Measurements from ENCODE around the gene WBP11.

Gene WBP11

DNA sequence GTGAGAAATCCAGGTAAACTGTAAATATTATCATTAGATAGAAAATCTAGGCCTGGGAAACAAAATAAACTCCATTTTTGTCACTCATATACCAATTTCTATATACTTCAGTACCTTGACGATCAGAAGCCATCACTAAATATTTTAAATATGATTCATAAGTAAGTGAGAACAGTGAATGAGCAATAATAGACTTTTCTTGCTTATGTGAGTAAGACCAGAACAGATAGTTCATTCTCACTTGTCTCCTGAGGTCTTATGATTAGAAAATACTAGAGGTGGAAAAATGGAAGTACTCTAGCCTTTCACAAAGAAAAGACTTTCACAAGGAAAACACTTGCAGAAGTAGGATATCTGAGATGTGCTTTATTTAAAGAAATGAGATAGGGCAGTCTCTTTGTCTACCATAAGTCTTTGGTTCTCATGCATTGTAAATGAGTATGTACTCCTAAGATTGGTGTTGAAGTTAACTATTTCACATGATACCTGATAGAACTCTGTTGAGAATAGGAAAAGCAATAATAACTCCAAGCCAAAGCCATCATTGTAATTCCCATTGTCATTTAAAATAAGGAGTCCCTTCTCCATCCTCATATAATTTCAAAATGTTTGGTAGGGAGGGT lies 20.8 kb upstream of the WBP11 start:
- no peak for DNase-seq (ENCODE audit: low read depth, low spot score)

DNA sequence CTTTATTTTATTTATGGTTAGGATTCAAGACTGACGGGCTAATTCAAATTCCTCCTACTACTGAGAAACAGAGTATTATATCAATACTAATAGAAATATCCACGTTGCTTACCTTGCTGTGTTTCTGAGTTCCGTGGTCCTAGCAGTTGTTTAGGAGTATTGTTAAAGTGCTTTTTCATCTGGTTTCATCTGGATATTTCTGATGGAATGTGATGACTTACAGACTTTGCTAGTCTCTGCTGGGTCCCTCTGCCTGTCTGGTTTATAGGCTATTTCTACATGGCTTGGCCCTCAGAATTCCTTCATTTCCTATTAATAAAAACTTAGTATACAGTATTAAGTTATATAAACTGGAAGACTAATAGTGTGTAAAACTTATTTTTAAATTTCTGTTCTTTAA lies 10.7 kb upstream of the WBP11 start, which contains the start of gene SMCO3:
TSS of gene SMCO3 (minus strand) at position 169 of the 400 bp plus-strand sequence. CDS start 7,502 bp downstream, outside the sequence.
- DNase-seq (ENCODE audit: low read depth, low spot score): no peak

DNA sequence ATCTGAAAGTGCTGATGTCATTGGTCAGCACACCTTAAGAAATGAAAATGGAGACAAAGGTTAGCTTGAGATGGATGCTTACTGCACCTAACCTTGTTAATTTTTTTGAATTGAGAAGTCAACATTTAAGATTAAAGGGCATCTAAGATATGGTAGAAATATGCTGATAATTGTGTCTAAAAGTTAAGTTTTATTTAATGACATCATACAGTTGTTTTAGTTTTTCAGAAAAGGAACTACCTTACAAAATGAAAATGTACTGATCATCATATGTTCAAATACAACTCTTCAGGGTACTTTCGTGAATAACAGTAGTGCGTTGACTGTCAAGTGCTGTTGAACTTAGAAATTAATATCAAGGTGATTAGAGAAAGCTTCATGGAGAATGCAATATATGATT lies 8.2 kb upstream of the WBP11 start:
- no peak for DNase-seq (ENCODE audit: low read depth, low spot score)

DNA sequence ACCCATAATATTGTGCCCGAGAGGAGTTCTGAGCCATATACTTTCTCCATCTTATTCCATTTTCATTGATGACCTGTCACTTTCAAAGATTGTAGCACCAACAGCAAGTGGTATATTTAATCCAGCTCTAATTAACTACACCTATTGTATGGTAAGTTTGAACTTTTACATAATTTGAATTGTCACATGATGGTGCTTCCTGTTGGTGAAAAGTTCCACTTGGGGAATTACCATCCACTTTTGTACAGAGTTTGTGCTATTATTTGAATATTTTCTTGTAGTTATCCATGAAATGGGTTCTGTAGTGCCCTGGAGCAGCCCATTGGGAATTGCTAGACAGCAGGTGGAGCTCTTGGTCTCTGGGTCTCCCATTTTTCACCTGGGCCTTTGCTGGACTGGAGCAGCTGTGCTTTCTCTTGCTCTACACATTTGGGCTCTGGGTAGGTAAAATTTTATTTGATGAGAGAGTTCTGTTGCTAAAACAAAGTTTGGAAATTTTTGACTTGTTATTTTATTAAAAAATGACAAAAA lies 7.7 kb upstream of the WBP11 start:
- no peak for DNase-seq (ENCODE audit: low read depth, low spot score)

DNA sequence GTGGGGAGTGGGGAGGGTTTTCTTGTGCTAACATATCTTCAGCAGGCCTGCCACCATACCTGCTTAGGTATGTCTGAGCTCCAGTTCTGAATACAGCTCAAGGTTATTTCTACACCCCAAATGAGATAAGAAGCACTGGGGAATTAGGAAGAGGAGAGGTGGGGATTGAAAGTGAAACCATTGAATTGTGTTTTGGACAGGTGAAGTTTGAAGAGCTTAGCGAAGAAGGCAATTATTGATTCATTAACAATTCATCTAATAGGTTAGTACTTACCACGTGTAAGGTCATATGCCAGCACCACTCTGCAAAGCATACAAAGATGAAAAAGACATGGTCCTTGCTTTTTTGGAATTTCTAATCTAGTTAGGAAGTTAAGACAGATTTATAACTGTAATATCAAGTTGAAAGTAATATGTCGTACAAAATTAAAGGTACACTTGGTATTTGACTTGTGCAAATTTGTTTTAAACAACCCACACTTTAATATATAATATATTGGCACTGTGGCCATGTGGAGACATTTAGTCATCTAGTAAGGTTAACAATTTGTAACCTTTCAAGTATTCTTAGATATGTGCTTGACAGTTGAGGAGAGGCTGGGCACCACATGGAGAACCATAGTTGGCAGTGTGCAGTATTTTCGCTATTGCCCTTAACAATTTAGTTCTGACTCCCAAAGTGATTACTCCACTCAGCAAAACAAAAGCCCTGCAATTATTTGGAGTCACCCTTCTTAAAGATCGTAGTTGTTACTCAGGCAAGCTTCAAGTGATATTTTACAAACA lies 7.1 kb upstream of the WBP11 start:
- DNase-seq (ENCODE audit: low read depth, low spot score): no peak

DNA sequence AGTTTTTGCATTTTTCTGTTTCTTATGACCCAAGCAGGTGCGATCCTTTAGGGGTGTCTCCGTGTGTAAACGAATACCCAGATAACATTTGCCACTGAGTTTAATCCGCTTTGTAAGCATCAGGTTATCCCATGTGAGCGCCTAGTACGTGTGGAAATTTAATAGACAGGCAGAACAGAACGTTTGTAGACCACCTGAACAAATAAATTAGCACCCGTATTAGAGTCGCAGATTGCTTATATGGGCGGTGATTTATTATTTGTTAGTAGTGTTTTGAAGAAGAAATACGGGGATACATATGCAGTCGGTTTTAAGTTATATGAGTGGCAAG lies 517 bp upstream of the WBP11 start:
- no peak for DNase-seq (ENCODE audit: low read depth, low spot score)

DNA sequence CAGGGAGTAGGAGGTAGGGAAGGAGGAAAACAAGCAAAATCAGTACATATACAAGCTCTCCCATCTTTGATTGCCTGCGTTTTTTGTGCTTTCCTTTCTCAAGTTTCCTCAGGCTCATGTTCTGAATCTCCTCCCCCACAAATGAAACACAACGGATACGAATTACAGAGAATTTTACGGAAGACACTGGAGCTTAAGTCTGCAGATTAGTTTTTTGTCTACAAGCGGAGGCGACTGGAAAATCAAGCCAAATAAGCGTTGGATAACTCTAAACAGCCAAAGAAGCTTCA lies 612 bp downstream of the WBP11 start:
- DNase-seq (ENCODE audit: low read depth, low spot score): no peak

DNA sequence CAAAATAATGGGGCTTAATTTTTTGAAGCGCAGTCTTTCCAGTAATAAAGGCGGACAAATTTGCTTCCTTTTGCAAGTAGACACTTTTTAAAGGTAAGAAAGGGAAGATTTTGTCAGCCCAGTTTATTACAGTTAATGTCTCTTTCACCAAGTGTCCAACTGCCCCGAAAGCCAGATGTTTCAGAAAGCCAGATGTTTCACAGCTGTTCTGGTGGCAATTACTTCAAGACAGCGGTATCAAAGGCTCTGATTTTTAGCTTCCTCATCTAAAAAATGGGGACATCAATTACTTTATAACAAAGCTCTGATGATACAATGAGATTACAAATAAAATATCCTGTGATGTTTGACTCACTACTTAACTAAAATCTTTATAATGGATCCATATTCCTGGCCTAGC lies 1.0 kb downstream of the WBP11 start:
- DNase-seq (ENCODE audit: low read depth, low spot score): no peak

DNA sequence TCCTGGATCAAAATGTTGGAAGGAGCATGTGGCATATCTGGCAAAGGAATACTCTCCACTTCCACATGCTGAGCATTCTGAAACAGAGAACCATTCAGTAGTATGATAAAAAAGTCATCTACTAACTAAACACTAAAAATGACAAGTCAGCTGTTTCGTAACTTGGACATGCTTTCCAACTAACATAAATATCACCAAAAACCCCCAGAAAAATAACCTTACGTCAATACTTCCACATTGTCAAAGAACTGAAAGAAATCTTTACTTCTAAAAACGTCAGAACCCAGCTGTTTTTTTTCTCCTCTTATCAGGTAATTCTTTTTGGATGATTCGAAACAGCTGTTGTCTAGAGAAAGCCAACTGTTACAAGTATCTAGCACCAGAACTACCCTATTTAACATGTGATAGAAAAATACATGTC lies 8.2 kb downstream of the WBP11 start:
- DNase-seq (ENCODE audit: low read depth, low spot score): no peak

DNA sequence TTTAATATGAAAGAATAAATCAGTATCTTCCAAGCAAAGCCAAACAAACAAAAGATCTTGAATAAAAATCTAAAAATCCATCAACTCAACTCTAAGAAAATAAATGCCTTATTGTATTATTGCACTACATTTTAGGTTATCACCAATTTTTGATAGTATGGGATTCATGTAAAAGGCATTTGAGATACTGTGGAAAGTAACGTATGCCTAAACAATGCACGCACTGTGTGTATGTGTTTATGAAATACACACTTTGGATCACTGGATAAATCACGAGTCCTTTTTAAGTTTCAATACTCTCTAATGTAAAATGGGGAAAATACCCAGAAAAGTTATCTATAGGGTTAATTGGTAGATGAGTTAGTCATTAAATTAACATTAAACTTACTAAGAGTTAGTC lies 17.7 kb downstream of the WBP11 start:
- no peak for DNase-seq (ENCODE audit: low read depth, low spot score)

DNA sequence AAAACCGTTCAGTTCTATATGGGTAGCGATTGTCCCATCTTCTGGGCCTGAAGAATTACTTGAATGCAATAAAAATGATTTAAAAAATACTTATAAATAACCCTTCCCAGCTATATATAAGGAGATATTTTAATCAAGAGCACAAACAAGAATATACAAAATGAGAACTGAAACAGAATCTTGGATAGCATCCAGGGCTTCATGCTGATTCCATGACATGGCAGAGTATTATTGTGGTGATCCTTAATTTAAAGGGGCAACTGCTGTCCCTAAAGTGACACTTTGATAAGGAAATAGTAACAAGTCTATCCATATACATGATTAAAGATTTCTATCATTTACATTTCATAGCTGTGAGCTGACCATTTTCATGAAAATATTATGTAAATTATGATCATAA lies 18.8 kb downstream of the WBP11 start:
- no peak for DNase-seq (ENCODE audit: low read depth, low spot score)

DNA sequence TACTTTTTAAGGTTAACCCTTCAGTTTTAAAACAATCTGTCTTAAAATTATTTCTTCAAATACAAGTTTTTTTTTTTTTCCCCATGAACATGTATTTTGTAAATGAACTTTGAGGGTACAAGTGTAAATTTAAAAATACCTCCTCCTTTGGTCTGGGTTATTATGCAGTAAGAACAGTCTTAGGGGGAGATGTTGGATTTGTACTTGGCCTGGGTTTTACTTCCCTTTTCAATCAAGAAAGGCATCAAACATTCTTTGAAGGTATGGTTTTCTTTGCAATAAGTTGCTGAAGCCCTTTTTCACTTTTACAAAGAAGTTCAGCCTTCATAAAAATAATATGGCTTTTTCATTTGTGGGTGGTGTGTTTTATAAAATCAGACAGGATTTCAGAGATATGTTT lies 20.5 kb downstream of the WBP11 start:
- DNase-seq (ENCODE audit: low read depth, low spot score): no peak

DNA sequence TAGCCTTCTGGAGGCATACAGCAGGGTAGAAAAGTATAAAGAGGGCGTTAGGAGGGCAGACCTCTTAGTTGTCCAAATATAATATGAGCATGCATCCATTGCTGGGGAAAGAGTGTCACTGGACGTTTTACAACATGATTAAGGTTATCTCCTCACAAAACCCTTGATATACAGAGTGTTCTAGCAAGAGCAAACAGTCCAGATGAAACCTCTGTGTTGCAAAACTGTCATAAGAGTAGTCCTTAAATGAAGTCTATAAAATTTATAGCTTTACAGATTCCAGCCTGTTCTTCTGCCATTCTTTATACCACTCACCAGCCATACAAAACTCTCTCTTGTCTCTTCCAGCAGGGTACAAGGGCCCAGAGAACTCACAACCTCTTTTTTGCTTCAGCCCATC lies 21.7 kb downstream of the WBP11 start:
- DNase-seq (ENCODE audit: low read depth, low spot score): no peak

DNA sequence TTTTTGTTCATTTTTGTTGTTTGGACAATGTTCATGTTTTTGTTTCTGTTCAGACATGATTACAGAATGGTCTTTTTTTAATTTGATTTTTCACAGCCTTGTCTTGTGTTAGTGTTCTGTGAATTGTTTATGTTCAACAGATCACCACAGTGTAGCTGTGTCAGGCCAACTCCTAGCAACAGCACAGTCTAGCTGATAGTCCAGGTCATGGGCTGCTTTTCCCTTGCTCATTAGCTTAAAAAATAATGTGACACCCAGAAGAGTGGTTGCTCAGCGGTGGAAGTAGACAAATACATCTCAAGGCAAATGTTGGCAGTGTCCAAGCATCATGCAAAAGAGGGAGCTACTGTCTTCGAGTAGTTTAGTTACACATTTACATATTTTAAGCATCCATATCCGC lies 22.4 kb downstream of the WBP11 start:
- DNase-seq (ENCODE audit: low read depth, low spot score): no peak

DNA sequence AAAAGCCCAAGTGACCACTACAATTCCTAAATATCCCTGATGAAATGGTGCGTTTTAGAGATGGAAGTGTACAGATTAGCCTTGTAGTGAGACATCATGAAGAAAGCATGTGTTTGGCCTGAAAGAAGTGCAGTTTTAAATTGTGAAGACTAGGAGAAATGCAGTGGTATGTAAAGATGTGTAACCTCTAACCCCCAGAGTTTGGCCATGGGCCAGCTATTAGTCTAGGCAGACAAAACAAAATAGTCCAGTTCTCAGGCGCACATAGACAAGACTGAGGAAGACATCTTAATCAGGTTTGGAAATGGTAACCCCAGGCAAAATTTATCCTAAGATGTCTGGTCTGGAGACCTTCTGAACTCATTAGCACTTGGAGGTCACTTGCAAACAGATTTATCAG lies 23.4 kb downstream of the WBP11 start:
- DNase-seq (ENCODE audit: low read depth, low spot score): no peak

DNA sequence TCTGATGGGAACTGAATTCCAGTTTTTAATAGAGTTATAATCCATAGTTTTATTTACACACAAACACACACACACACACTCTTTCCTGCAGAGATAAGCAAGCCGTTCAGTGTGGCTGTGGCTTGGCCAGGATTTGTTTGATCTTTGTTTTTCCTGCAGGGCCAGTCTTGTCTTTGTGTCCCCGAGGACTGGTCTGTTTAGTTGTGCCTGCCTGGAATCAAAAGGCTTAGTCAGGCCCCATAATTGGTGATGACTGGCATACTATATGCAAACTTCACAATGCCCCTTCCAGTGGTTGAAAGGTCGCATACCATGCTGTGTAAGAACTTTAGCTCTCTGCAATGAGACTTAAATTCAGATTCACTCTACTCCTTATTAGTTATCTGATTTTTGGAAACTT lies 26.0 kb downstream of the WBP11 start:
- DNase-seq (ENCODE audit: low read depth, low spot score): no peak

DNA sequence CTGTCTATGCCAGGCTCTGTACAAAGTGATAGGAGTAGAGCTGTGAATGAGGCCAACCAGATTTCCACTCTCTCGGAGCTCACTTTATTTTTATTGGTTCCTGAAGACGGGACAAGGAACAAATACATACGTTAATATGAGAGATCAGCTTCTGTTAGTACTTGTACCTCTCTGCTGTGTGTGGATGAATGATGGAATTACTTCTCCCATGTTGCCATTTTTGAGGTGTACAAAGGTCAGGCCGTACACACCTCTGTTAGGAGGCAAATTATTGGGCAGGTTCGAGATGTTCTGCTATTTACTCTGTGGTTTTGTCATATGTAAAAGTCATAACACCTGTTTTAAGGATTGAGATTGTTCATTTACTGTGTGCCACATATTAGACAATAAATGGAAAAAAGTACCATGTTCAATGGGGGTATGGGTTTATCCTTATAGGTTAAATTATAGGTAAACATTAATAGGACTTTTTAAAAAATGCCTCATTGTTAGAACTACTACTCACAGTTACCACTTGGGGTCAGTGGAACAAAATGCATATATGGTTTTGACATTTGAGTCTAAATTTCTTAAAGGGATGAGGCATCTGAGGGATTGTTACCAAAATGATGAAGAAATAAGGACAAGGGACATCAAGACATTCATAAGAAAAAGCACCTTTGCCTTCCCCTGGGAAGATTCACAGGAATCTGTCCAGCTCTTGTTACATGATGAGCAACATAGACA lies 26.9 kb downstream of the WBP11 start:
- DNase-seq (ENCODE audit: low read depth, low spot score): no peak

DNA sequence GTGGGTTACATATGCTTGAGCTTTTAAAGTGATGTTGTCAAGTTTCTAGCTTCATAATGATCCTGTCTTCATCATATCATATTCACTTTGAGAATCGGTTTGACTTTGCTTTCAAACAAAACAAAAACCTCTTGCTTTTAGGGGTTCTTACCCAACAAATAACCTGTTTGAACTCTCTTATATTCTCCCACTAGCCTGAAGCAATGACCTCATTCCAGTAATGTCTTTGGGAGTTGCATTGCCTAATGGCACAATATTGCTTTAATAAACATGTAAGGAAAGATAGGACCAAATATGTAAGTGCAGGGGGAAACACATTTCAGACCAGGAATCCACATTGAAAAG lies 27.7 kb downstream of the WBP11 start:
- DNase-seq (ENCODE audit: low read depth, low spot score): no peak

DNA sequence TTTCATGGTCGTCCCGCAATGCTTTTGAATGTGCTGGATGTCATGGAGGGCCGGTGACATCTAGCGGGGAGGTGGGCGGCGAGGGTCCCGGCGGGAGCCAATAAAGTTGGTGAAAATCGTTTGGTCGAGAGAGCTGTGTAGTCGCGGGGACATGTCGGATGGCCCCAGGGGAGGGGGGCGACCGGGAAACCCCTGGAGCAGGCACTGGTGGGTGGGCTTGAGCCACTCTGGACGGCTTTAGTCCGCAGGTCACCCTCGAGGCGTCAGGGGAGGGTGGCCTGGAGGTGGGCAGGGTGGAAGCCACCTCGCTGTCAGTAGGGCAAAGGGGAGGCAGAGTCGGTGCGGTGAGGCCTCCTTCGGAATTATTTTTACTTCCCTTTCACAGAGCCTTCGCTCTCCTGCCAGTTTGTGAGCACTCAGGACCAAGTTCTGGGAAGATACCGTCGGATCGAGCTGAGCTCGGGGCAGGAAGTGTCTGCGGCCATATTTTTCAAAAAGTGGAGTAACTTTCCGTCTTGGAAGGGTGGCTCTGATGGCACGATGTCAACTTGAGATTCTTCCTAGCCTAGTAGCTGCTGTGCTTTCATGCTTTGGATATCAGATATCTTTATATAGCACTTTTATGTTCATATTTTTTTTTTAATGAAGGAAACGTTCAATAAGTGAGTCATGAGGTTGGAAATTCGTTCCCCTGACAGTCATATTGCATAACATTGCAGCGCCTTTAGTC lies 28.2 kb downstream of the WBP11 start:
- DNase-seq (ENCODE audit: low read depth, low spot score): no peak

DNA sequence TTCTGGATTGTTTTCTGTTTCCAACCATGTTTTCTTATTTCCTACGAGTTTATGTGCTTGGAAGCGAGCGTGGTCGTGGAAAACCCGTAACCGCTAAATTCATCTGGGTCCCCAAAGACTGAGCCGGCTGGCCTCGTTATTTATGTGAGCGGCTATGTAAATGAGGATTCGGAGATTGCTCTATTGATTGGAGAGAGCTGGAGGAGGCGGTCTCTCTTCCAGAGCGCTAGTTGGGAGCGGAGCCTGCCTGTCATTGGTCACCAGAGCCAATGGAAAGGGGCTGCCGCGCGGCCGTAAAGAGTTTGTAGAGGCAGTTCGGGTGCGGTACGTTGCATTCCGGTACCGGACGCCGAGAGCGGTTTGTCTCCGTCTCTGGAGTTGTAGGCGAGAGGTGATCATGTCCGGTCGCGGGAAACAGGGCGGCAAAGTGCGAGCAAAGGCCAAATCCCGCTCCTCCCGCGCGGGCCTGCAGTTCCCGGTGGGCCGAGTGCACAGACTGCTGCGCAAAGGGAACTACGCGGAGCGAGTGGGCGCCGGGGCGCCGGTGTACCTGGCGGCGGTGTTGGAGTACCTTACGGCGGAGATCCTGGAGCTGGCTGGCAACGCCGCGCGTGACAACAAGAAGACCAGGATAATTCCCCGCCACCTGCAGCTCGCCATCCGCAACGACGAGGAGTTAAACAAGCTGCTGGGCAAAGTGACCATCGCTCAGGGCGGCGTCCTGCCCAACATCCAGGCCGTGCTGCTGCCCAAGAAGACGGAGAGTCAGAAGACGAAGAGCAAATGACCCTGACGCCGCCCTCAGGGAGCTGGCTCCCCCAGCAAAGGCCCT lies 29.0 kb downstream of the WBP11 start:
- peak; percentile 89 for DNase-seq (ENCODE audit: low read depth, low spot score)

DNA sequence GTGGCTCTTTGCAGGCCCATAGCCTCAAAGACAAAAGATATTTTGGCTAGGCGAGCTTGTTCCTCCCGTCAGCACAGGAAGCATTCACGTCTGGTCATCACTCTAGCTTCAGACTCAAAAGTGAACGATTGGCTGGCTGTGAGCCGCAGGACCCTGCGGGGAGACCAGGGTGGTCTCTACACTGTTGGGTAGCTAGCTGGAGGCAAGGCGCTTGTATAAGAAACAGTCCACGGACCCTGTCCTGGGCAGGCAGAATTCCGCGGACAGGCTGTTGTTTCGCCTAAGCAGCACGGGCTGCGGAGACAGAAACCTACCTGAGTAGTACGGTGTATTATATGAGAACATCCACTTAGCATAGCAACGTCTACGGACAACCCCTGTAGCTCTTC lies 29.6 kb downstream of the WBP11 start:
- no peak for DNase-seq (ENCODE audit: low read depth, low spot score)

All from smooth muscle cell of the brain vasculature (primary cell).